Lung microvascular endothelial cell (primary cell): ENCODE results near the gene PRDM10. TPM values are rescaled to one million over a fixed set of nuclear protein-coding genes. Genes with fewer than 3 reads are reported as not detected.

ENCODE experiments used
- DNase-seq, 2 donors: peaks; one replicate each; pipeline versions ENCODE4 v3.0.0 to v3.0.0-alpha.2; 2010; ENCODE audit warnings: low read depth in 2 of 2
- total RNA-seq: library from RNA; depleted of rRNA; stranded (reverse); fragments of >200 nt; gene quantifications from 2 replicates; pipeline ENCODE4 v1.2.1, GENCODE V29; 2014

The PRDM10 gene
- total RNA-seq, 1 donor from 2014 or later, result 3.8 TPM

DNA sequence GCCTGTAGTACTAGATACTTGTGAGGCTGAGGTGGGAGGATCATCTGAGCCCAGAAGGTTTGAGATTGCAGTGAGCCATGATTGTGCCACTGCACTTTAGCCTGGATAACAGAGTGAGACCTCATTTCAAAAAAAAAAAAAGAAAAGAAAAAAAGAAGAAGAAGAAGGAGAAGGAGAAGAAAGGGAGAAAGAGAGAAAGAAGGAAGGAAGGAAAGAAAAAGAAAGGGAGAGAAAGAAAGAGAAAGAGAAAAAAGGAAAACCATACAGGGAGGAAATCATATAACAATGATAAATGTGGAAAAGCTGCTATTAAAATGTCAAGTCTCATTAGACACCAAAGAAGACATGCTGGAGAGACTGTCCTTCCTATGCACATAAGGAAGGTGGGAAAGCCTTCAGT, 5.7 kb upstream of the PRDM10 start:
- no peak for DNase-seq

GRCh38 chr11:130006929-130007328, 4.3 kb upstream of the PRDM10 start:
- no peak for DNase-seq

DNA sequence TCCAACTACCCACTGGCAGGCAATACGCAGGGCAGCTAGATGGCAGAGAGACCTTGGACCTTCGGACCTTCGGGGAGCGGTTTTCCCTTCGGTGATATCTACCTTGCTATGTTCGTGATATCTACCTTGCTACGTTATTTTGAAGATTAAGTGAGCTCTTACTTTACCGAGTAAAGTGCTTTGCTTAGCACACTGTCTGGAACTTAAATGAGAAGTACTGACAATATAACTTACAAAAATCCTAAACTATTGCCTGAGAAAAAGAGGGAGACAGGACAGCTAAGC, 1.0 kb upstream of the PRDM10 start:
- DNase-seq, result no peak

- DNase-seq, result peak; percentile 98
Observed at GRCh38 chr11:130002846-130003716, 446 bp upstream of the PRDM10 start.

DNA sequence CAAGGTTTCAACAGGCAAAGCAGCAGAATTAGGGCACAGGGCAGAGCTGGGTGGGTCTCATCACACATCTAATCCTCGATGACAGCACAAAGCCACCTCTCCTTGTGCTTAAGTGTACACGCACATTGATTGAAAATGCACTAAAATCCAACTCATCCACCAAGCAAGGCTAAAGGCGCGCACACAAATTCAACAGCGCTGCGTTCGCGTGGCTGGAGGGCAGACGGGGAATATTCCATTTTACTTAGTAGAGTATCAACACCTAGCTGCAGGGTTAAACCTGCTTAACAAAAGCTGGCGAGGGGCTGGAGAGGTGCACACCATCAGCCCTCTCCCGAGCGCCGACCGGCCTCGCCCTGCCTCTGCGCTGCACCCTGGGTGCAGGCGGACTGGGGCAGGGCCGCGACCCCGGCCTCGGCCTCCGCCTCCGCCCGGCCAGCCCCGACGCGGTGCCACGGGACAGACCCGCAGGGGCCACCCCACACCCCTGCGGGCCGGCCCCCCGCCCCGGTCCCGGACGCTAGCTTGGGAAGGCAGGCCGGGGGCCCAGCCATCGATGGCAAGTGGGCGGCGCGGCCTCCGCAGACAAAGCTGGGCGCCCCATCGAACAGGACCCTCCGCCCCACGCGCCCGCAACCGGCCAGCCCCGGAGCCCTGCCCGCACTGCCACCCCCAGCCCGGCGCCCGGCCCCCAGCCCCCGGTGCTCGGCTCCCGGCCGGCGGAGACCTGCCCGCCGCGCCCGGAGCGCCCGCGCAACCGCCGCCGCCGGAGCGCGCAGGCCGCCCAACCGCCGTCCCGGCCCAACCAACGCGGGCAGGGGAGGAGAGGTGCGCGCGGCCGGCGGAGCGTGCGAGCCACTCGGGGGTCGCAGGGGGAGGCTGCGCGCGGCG, 929 bp downstream of the PRDM10 start:
- peak; percentile 41 to 45 for DNase-seq

GRCh38 chr11:130000552-130001176, 2.0 kb downstream of the PRDM10 start:
- no peak for DNase-seq

DNA sequence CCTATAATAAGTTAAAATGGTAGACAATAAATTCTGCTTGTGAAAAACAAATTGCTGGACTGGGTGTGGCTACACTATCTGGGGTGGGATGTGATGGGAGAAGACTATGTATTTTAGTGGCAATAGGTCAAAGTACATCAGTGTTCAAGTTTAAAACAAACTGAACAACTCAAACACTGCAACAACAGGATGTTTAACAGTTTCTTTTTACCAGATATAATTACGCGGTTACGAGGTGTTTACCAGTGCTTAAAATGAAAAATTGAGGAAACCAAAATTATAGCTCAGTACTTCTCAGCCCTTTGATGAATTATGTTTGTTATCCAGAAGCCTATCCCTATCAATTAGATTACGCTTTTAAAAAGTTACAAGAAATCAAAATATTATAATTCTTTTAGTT, 3.2 kb downstream of the PRDM10 start:
- no peak for DNase-seq

DNA sequence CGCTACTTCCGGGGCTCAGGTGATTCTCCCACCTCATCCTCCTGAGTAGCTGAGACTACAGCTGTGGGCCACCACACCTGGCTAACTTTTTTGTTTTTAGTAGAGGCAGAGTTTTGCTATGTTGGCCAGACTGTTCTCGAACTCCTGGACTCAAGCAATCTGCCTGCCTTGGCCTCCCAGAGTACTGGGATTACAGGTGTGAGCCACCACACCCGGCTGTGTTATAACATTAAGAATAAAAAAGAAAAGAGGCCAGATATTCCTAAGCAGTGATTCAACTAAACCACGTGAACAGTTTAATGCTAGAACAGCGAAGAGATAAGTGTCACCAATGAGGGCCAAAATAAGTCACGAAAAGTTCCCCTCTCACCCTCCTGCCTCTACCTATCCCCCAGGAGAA, 3.7 kb downstream of the PRDM10 start:
- no peak for DNase-seq

- no peak for DNase-seq
Observed at GRCh38 chr11:129998107-129998506, 4.5 kb downstream of the PRDM10 start.

- DNase-seq, result no peak
Observed at GRCh38 chr11:129997513-129997912, 5.1 kb downstream of the PRDM10 start.

- no peak for DNase-seq
Observed at GRCh38 chr11:129996113-129996870, 6.3 kb downstream of the PRDM10 start.

- no peak for DNase-seq
Observed at GRCh38 chr11:129995163-129995562, 7.5 kb downstream of the PRDM10 start.

GRCh38 chr11:129992161-129992944, 10.3 kb downstream of the PRDM10 start:
- peak; percentile 49 to 74 for DNase-seq

DNA sequence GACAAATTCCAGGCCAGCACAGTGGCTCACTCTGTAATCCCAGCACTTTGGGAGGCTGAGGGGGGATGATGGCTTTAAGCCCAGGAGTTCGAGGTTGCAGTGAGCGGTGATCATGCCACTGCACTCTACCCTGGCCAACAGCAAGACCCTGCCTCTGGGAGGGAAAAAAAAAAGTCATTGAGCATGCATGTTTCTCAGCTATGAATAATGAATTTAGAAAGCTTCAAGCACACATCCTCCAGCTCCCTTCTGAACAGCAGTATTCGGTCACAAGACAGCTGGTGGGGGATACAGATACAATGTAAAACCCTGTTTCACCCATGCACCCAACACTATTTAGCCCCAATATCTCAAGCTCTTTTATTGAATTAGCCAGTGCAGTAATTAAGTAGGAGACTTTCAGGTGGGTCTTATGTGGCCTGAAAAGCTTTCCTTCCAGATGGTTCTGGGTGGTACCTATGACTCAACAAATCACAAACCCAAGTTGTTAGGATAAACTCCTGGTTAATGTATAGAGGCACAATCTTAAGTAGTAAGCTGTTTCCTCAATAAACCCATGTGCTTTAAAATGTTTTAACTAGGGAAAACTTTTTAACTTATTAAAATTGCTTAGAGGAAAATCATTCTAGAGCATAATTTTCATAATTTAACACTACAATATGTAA, 13.4 kb downstream of the PRDM10 start:
- no peak for DNase-seq

GRCh38 chr11:129987950-129988349, 14.7 kb downstream of the PRDM10 start:
- DNase-seq, result no peak

GRCh38 chr11:129985823-129986222, 16.8 kb downstream of the PRDM10 start:
- DNase-seq, result no peak

DNA sequence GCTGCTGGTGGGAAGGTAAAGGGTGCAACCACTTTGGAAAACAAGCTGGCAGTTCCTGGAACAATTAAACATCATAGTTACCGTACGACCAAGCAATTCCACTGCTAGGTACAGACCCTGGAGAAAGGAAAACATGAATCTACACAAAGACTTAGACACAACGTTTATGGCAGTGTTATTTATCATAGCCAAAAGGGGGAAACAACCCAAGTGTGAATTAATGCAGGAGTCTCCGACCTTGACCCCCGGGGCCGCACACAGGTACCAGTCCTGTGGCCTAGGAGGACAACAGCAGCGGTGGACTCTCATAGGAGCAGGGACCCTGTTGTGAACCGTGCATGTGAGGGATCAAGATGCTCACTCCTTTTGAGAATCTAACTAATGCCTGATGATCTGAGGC, 22.5 kb downstream of the PRDM10 start:
- no peak for DNase-seq

GRCh38 chr11:129979046-129979605, 23.5 kb downstream of the PRDM10 start:
- no peak for DNase-seq

- DNase-seq, result no peak
Observed at GRCh38 chr11:129978447-129978846, 24.2 kb downstream of the PRDM10 start.

DNA sequence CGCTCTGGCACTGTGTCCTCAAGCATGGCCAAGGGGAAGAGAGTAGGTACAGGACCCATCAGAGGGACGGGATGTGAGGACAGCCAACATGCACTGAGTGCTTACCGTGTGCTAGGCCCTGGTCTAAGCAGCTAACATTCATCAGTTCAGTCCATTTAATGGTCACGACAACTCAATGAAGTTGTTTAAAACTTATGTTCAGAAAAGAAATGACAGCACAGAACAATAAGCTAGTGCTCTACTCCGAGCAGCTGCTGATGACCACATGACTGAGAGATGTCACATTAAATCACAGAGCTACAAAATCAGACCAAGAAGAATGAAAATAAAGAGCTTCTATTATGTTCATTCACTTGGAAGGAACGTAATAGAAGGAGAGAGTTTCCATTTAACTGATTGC, 26.3 kb downstream of the PRDM10 start:
- no peak for DNase-seq
